ENCODE measurements around the gene DTNB.

Gene DTNB

DNA sequence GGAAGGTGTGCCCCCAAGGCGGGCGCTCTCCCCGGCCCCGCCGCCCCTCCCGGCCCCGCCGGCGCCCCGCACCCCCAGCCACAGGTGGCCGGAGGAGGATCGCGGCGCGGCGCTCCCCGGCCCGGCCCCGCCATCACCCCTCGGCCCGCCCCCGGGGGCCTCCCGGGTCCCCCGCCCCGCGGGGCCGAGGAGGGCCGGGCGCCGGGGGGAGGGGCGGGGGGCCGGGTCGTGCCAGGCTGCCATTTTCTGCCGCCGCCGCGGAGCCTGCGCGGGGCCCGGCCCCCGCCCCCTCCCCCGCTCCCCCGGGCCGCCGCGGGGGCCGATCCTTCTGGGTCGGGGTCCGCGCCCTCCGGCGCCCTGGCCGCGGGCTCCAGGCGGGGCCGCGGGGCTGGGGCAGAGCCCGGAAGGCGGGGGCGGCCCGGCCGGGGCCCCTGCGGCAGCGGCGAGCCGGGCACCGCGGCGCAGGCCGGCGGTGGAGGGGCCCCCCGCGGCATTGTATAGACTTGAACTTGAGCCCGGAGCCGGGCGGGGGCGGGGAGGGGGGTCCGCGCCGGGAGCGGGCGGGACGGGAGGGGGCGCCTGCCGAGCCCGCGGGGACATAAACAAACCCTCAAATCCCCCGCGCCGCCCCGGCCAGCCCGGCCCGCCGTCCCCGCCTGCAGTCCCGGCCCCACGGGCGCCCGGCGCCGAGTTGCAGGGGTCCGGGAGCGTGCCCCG lies 332.2 kb downstream of the DTNB start:
- no peak for DNase-seq (ENCODE audit: low read depth)

- no peak for DNase-seq (ENCODE audit: low read depth)
Observed at GRCh38 chr2:25340181-25340921, 333.0 kb downstream of the DTNB start.

GRCh38 chr2:25339791-25340180 lies 333.6 kb downstream of the DTNB start:
- no peak for DNase-seq (ENCODE audit: low read depth)

GRCh38 chr2:25339211-25339674 lies 334.1 kb downstream of the DTNB start:
- DNase-seq (ENCODE audit: low read depth): no peak

- DNase-seq (ENCODE audit: low read depth): no peak
Observed at GRCh38 chr2:25338401-25338800, 335.0 kb downstream of the DTNB start.

GRCh38 chr2:25337891-25338290 lies 335.5 kb downstream of the DTNB start:
- DNase-seq (ENCODE audit: low read depth): no peak

DNA sequence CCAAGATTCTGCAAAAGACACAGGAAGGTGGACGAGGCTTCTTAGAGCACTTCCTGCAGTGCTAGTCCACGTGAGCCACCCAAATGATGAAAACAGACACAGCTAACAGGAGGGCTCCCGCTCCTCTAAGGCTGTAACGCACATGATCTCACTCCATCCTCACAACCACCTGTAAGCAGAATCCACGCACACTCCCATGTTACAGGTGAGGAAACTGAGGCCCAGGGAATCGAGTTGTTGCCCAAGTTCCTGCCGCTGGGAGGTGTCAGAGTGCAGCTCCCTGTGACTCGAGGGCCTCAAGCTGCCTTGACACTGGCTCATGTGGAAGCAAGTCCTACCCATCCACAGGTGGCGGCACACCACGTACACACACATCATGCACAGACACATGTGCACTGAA lies 336.1 kb downstream of the DTNB start:
- no peak for DNase-seq (ENCODE audit: low read depth)

- no peak for DNase-seq (ENCODE audit: low read depth)
Observed at GRCh38 chr2:25336383-25336841, 337.0 kb downstream of the DTNB start.

- no peak for DNase-seq (ENCODE audit: low read depth)
Observed at GRCh38 chr2:25335971-25336370, 337.4 kb downstream of the DTNB start.

DNA sequence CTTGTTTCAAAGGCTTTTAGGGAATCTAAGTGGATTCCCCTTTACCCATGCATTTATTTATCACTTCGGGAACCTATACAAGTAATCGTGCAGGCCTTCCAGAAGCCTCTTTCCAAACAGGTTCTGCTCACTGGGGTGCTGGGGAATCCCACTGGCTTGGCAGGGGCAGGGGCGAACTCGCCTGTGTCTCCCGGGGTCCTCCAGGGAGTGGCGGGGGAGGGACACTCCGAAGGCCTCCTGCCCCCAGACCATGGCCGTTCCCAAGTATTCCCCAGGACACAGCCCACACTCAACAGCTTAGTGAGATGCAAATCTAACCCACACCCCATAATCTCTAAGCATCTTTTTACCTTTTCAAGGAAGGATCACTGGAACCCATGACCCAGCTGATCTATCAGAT lies 338.2 kb downstream of the DTNB start:
- no peak for DNase-seq (ENCODE audit: low read depth)

GRCh38 chr2:25334482-25334881 lies 338.9 kb downstream of the DTNB start:
- DNase-seq (ENCODE audit: low read depth): no peak

DNA sequence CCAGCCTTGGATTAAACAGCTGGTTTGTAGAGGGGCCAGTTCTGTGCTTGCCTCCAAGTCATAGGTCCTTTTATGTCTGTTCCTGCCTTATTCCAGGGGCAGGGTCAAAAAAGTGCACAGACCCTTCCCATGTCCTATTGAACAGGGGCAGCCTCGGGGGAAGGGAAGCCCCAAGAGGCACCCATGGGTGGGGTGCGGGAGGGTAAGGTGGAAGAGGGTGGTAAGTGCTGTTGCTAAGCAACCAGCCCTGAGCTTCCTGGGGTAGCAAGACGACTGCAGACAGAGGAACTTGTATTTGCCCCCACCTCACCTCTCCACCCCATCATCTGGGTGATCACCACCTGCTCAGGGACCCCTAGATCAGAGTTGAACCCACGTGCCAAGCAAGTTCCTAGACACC lies 339.4 kb downstream of the DTNB start:
- no peak for DNase-seq (ENCODE audit: low read depth)

- no peak for DNase-seq (ENCODE audit: low read depth)
Observed at GRCh38 chr2:25332571-25332970, 340.8 kb downstream of the DTNB start.

GRCh38 chr2:25331686-25332365 lies 341.6 kb downstream of the DTNB start:
- DNase-seq (ENCODE audit: low read depth): no peak

GRCh38 chr2:25330937-25331336 lies 342.4 kb downstream of the DTNB start:
- no peak for DNase-seq (ENCODE audit: low read depth)

DNA sequence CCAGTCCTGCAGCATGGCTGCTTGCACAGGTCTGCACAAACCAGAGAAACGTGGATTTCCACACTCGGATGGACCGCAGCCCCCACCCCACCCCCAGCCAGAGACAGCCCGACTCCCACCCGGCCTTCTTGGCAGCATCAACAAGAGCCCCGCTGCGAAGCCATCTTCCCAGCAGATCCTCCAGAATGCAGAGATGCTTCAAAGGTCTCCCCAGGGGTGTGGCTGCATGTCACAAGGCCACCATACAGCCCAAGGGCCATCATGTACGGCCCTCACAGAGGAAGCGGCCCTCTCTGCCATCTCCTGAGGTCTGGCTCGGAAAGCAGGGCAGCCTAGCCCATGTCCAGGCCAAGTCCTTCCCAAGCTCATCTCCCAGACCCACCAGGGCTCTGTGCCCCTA lies 343.1 kb downstream of the DTNB start:
- no peak for DNase-seq (ENCODE audit: low read depth)

DNA sequence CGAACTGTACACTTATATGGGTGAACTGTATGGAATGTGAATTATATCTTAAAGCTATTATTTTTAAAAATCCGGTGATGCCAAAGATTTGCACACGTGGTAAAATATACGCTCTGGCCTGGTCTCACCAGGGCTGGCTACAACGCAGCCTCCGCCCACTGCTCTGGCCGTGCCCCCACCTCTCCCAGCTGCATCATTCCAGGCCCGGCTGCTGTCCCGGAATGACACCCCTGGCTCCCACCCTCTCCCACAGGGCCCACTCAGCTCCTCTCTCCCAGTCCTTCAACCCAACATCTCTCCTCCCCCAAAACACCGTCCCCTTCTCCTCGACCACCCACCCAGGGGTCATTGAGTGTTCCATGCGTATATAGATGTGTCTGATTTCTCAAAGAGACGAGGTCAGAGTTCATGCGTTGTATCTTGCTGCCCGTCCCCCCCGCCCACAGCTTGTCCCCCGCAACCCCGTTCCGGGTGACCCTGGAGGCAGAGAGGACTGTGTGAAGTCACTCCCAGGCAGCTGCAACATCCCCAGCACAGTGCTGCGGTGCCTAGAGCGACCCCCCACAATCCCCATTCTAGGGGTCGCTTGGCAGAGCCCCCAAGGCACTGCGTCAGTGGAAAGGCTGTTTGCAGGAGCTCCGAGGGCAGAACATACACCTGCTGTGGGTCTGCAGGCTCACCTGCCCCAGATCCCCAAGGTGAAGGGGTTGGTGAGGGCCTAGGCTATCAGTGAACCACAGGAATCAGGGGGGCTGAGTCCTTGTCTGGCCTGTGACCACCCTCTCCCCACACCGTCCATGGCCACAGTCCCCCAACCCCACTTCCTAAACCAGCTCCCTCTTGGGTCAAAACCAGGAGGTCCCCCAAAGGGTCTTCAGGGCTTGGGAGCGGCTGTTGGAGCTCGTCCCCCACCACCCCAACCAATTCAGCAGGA lies 345.0 kb downstream of the DTNB start:
- DNase-seq (ENCODE audit: low read depth): no peak
